DMS79 (cell line): Measurements from ENCODE around the gene STRIP2.
"Not testable (repeated sequence)": the region's sequence is repeated elsewhere in the genome, so short reads cannot be mapped to it uniquely, and the experiment has no call there.

Source experiments
- DNase-seq: peaks from one replicate; lab custom pipeline; 2025; lab: John Stamatoyannopoulos, UW

Gene STRIP2

GRCh38 chr7:129433847-129434674 is at the start of gene STRIP2:
Gene STRIP2 (plus strand): TSS chr7:129434432. CDS start chr7:129434473, 41 bp downstream.
- DNase-seq: peak; percentile 76

- DNase-seq: no peak
Measured at GRCh38 chr7:129385116-129385515, 49.1 kb upstream of the STRIP2 start.

- no peak for DNase-seq
Measured at GRCh38 chr7:129385598-129385997, 48.6 kb upstream of the STRIP2 start.

GRCh38 chr7:129386506-129386905 is 47.7 kb upstream of the STRIP2 start:
- DNase-seq: no peak

- DNase-seq: no peak
Measured at GRCh38 chr7:129387537-129387936, 46.7 kb upstream of the STRIP2 start.

- DNase-seq: no peak
Measured at GRCh38 chr7:129388333-129389098, 45.7 kb upstream of the STRIP2 start.

- no peak for DNase-seq
Measured at GRCh38 chr7:129389829-129390228, 44.4 kb upstream of the STRIP2 start.

- no peak for DNase-seq
Measured at GRCh38 chr7:129390314-129390713, 43.9 kb upstream of the STRIP2 start.

- no peak for DNase-seq
Measured at GRCh38 chr7:129391546-129392171, 42.6 kb upstream of the STRIP2 start.

GRCh38 chr7:129393255-129393654 is 41.0 kb upstream of the STRIP2 start:
- DNase-seq: no peak

- DNase-seq: no peak
Measured at GRCh38 chr7:129394101-129394500, 40.1 kb upstream of the STRIP2 start.

- DNase-seq: no peak
Measured at GRCh38 chr7:129394982-129395914, 39.0 kb upstream of the STRIP2 start.

GRCh38 chr7:129401228-129401966 is 32.8 kb upstream of the STRIP2 start:
- no peak for DNase-seq

GRCh38 chr7:129401967-129402860 is 32.0 kb upstream of the STRIP2 start:
- no peak for DNase-seq

- DNase-seq: no peak
Measured at GRCh38 chr7:129405527-129405926, 28.7 kb upstream of the STRIP2 start.

GRCh38 chr7:129410238-129410637 is 24.0 kb upstream of the STRIP2 start:
- DNase-seq: not testable (repeated sequence)

GRCh38 chr7:129412501-129412900 is 21.7 kb upstream of the STRIP2 start:
- DNase-seq: no peak

GRCh38 chr7:129417073-129417472 is 17.2 kb upstream of the STRIP2 start:
- DNase-seq: no peak

- no peak for DNase-seq
Measured at GRCh38 chr7:129421717-129422250, 12.4 kb upstream of the STRIP2 start.

- DNase-seq: no peak
Measured at GRCh38 chr7:129422727-129423126, 11.5 kb upstream of the STRIP2 start.
